ENCODE results near the gene EML6. TPM values are rescaled to one million over a fixed set of nuclear protein-coding genes. Genes with fewer than 3 reads are reported as not detected.
A peak's percentile ranks its signal among the peaks of the same experiment; 100 is the strongest.

Gene EML6
- total RNA-seq, 1 donor from 2014 or later = 0.39 TPM

DNA sequence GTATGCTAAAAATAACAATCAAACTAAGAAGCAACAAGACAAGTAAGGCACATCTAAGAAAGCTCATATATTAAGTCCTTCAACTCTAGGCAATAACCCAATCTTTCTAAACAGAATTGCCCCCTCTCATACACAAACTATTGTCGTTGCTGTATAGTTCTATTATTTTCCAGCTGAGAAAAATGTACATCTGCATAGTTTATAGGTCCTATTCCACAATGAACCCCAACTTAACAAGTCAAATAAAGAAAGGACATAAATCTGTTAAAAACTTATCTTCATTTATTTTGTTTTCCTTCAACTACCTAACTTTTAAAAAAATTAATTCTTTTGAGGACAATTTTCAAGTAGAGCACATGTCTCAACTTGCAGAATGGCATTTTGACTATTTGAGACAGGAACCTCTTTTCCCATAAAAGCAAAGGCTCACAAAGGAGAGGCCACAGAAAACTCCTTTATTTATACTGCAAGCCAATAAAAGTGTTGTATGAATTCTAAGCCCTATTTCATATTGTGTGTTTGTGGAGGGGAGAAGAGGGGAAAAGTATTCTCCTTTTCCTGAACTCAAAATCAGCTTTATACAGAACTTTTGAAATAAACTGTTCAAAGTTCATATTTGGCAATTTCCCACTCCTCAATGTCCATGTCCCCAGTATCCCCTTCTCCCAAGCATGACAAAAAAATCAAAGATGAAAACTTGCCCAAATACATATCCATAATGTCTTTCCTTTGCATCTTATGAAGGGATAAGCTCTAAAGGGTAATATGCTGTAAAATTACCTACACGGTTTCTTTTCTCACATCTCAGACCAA, 289.4 kb downstream of the EML6 start:
- Mint-ChIP-seq H3K4me1 (peaks cover 15% of the 10 kb centered on the region), H3K27ac (no peak overlapping the region), H3K4me3 (no peak overlapping the region), H3K36me3 (peaks cover 17% of the 10 kb centered on the region), H3K27me3 (ENCODE audit: insufficient read depth, low read depth) (no peaks in the 10 kb centered on the region), H3K9me3 (peaks cover 3% of the 10 kb centered on the region)
- Histone ChIP-seq H3K9me3 (ENCODE audit: low read depth) (peaks cover 7% of the 10 kb centered on the region), H3K9ac (no peak overlapping the region), H3K4me3 (no peak overlapping the region), H3K27ac (peak overlapping the region; percentile 30), H3K4me2 (no peak overlapping the region), H2AFZ (replicated peaks) (no peak overlapping the region), H3K4me1 (peaks cover 41% of the 10 kb centered on the region), H4K20me1 (ENCODE audit: low read depth) (peaks cover 47% of the 10 kb centered on the region), H3K79me2 (ENCODE audit: low read depth) (peaks cover 100% of the 10 kb centered on the region), H3F3A (ENCODE audit: low read depth) (no peaks in the 10 kb centered on the region), H3K27me3 (no peaks in the 10 kb centered on the region), H3K36me3 (peaks cover 7% of the 10 kb centered on the region)
- DNase-seq (ENCODE audit: low spot score) = no peak
- TF ChIP-seq EZH2 (IDR thresholded peaks at IDR 0.05) (no peak), EZH2phosphoT487 (IDR thresholded peaks at IDR 0.05) (no peak)
- TF ChIP-seq, protein P1, sequence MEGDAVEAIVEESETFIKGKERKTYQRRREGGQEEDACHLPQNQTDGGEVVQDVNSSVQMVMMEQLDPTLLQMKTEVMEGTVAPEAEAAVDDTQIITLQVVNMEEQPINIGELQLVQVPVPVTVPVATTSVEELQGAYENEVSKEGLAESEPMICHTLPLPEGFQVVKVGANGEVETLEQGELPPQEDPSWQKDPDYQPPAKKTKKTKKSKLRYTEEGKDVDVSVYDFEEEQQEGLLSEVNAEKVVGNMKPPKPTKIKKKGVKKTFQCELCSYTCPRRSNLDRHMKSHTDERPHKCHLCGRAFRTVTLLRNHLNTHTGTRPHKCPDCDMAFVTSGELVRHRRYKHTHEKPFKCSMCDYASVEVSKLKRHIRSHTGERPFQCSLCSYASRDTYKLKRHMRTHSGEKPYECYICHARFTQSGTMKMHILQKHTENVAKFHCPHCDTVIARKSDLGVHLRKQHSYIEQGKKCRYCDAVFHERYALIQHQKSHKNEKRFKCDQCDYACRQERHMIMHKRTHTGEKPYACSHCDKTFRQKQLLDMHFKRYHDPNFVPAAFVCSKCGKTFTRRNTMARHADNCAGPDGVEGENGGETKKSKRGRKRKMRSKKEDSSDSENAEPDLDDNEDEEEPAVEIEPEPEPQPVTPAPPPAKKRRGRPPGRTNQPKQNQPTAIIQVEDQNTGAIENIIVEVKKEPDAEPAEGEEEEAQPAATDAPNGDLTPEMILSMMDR (IDR thresholded peaks at IDR 0.05) = no peak

DNA sequence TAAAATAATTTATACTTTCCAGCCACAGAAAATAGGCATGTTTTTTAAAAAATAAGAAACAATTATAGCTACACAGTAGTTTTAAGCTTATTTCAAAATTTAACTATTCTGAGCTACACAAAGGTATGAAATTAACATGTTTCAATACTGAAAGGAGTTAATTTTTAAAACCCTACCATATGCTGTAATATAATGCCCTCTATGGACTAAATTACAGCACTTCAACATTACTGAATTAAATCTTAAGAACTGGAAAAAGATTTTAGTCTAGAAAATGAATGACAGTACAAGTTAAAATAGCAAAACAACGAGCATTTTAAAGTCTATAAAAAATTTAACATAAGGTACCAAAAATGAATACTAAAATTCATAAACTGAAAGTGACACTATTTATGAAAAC, 290.5 kb downstream of the EML6 start:
- no peak for TF ChIP-seq EZH2phosphoT487 (IDR thresholded peaks at IDR 0.05)
- no peak overlapping the region for H3K9ac ChIP-seq
- H3K4me1 ChIP-seq = peaks cover 41% of the 10 kb centered on the region
- H2AFZ ChIP-seq (replicated peaks) = no peak overlapping the region
- Mint-ChIP-seq H3K4me1 (peaks cover 15% of the 10 kb centered on the region), H3K9me3 (peaks cover 9% of the 10 kb centered on the region), H3K27me3 (ENCODE audit: insufficient read depth, low read depth) (no peaks in the 10 kb centered on the region), H3K4me3 (no peak overlapping the region), H3K27ac (no peak overlapping the region), H3K36me3 (peaks cover 27% of the 10 kb centered on the region)
- no peak overlapping the region for H3K4me2 ChIP-seq
- H3K27ac ChIP-seq = no peak overlapping the region
- peaks cover 46% of the 10 kb centered on the region for H4K20me1 ChIP-seq (ENCODE audit: low read depth)
- no peaks in the 10 kb centered on the region for H3F3A ChIP-seq (ENCODE audit: low read depth)
- H3K9me3 ChIP-seq (ENCODE audit: low read depth) = peaks cover 7% of the 10 kb centered on the region
- peaks cover 100% of the 10 kb centered on the region for H3K79me2 ChIP-seq (ENCODE audit: low read depth)
- no peak overlapping the region for H3K4me3 ChIP-seq
- H3K36me3 ChIP-seq = peaks cover 7% of the 10 kb centered on the region
- no peak for DNase-seq (ENCODE audit: low spot score)
- no peaks in the 10 kb centered on the region for H3K27me3 ChIP-seq

DNA sequence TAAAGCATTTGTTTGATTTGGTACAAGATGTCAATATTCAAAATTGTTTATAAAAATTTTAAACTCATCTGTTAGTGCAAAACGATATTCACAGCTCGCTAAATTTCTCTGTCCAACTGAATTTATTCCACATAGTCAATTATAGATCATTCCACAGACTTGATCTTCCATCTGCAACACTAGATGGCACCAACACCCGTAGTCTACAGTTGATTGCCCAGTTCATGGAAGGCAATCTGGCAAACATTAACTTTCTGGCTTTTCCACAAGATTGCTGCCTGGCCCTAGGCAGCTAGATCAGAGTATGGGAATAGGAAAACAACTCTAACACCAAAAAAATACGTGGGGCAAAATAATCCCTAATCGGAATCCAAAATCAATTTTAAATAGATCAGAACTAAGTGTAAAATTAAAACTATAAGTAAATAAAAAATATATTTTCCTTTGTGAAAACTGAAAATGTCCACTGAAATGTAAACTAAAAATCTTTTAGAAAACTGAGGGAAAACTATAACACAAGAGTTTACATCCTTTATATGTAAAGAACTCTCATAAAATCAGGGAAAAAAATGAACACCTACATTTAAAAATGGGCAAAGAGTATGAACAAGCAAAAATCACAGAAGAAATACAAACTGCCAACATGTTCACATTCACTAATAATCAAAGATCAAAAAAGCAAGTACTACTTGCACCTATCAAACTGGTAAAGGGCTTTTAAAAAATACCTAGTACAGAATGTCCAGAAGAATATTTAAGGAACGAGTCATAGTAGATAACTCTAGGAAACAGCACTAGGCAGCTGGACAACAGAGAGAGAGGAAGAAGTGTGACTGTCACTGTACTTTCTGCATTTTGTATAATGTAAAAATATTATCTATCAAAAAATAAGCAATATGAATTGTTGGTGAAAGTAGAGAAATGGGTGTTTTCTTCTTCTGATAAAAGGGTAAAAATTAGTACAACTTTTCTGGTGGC, 291.8 kb downstream of the EML6 start:
- no peak overlapping the region for H3K4me3 ChIP-seq
- Mint-ChIP-seq H3K27me3 (ENCODE audit: insufficient read depth, low read depth) (no peaks in the 10 kb centered on the region), H3K27ac (no peak overlapping the region), H3K9me3 (peaks cover 19% of the 10 kb centered on the region), H3K36me3 (peaks cover 38% of the 10 kb centered on the region), H3K4me1 (peaks cover 7% of the 10 kb centered on the region), H3K4me3 (no peak overlapping the region)
- no peaks in the 10 kb centered on the region for H3F3A ChIP-seq (ENCODE audit: low read depth)
- TF ChIP-seq EZH2 (IDR thresholded peaks at IDR 0.05) = no peak
- TF ChIP-seq, protein P1 (IDR thresholded peaks at IDR 0.05) = peak; percentile 55
- peaks cover 7% of the 10 kb centered on the region for H3K9me3 ChIP-seq (ENCODE audit: low read depth)
- H4K20me1 ChIP-seq (ENCODE audit: low read depth) = peaks cover 38% of the 10 kb centered on the region
- H3K4me2 ChIP-seq = no peak overlapping the region
- no peak overlapping the region for H3K9ac ChIP-seq
- no peak overlapping the region for H2AFZ ChIP-seq (replicated peaks)
- peaks cover 7% of the 10 kb centered on the region for H3K36me3 ChIP-seq
- H3K27ac ChIP-seq = no peak overlapping the region
- H3K4me1 ChIP-seq = peaks cover 28% of the 10 kb centered on the region
- DNase-seq (ENCODE audit: low spot score) = peak; percentile 52
- H3K27me3 ChIP-seq = no peaks in the 10 kb centered on the region
- H3K79me2 ChIP-seq (ENCODE audit: low read depth) = peaks cover 100% of the 10 kb centered on the region
